Esophagus squamous epithelium (tissue), 5 donors: Measurements from ENCODE around the gene PHACTR3. TPM values are rescaled to one million over a fixed set of nuclear protein-coding genes. Genes with fewer than 3 reads are reported as not detected.
A peak's percentile ranks its signal among the peaks of the same experiment; 100 is the strongest.

ENCODE experiments used
- DNase-seq: peaks from one replicate; lab custom pipeline; 2025; lab: John Stamatoyannopoulos, UW
- H3K27ac ChIP-seq, 4 donors: fragments of 200-600 bp; sonication (generic); one replicate each; pipeline ENCODE4 v1.5.1; 2016 to 2019; ENCODE audit warnings: mild to moderate bottlenecking in 1 of 4
- H3K27me3 ChIP-seq, 4 donors: fragments of 200-600 bp; sonication (generic); 1 replicate in 3 of 4; 2 replicates in 1 of 4; pipeline versions ENCODE4 v1.5.1 to v1.6.0; 2017 to 2021; ENCODE audit warnings: antibody characterized with exemption in 1 of 4
- H3K36me3 ChIP-seq, 3 donors: fragments of 200-600 bp; sonication (generic); one replicate each; pipeline ENCODE4 v1.5.1; 2016 to 2019
- H3K4me1 ChIP-seq, 3 donors: fragments of 200-600 bp; sonication (generic); one replicate each; pipeline ENCODE4 v1.5.1; 2017 to 2019
- H3K4me3 ChIP-seq, 4 donors: fragments of 200-600 bp; sonication (generic); 1 replicate in 3 of 4; 2 replicates in 1 of 4; pipeline ENCODE4 v1.5.1; 2016 to 2019; ENCODE audit warnings: mild to moderate bottlenecking in 2 of 4, moderate library complexity in 1 of 4
- H3K9me3 ChIP-seq, 3 donors: fragments of 200-600 bp; sonication (generic); one replicate each; pipeline ENCODE4 v1.5.1; 2016 to 2019
- POLR2A ChIP-seq, 4 donors: fragments of 450-650 bp; IDR thresholded peaks; one replicate each; pipeline ENCODE4 v1.6.1; 2017; ENCODE audit warnings: antibody characterized with exemption in 4 of 4, mild to moderate bottlenecking in 4 of 4, moderate library complexity in 3 of 4
- WGBS, 2 donors: methylation state at CpG; one replicate each; pipeline ENCODE4 v1.1.5; 2018; 5-methylcytosine and 5-hydroxymethylcytosine counted together
- intact Hi-C: fragments of 100-400 bp; cut with DNase I; formaldehyde crosslinking; loops from one replicate; pipeline ENCODE4 v1.15.0; 2022
- total RNA-seq, 4 donors: library from RNA; depleted of rRNA; stranded (reverse); fragments of >200 nt; gene quantifications; one replicate each; pipeline ENCODE4 v1.1.0, GENCODE V29; 2016
- TF ChIP-seq, protein P1 (sequence below), 6 experiments: fragments of 450-650 bp in 4 of 6; fragments of 200-600 bp in 2 of 6; sonication (generic) in 2 of 6; IDR thresholded peaks; one replicate each; pipeline ENCODE4 v1.5.1; 2016 to 2019; ENCODE audit warnings: antibody characterized with exemption in 6 of 6, mild to moderate bottlenecking in 4 of 6, moderate library complexity in 4 of 6
- donor health status: DM: yes; HTN: yes; CAD: no.

Gene PHACTR3
- total RNA-seq, 4 donors from 2014 or later: 0.13 to 2.5 (median 0.32) TPM

DNA sequence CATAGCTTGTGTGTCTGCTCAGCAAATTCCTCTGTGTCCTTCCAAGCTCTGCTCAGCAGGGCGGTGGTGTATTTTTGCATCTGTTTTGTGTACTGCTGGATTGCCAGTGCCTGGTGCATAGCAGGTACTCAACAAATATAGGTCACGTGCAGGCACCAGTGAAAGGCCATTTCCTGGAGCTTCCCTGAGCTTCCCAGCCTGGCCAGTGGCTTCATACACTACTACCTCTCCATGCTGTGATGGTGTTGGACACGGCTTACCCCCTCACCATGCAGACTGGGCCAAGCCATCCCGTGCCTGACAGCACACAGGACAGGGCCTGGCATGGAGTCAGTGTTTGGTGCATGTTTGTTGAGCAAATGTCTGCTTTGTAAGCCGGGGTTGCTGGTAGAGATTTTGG, 7.7 kb upstream of the PHACTR3 start:
- Histone ChIP-seq H3K36me3 (no peaks in the 10 kb centered on the region), H3K9me3 (no peaks in the 10 kb centered on the region), H3K4me3 (no peak overlapping the region), H3K4me1 (no peaks in the 10 kb centered on the region), H3K27me3 (peaks cover 0 to 52% (median 0%) of the 10 kb centered on the region in 4 donors), H3K27ac (no peak overlapping the region)
- WGBS, 2 donors: 54 to 67% methylated on average over 4 to 5 of the region's 5 CpGs
- intact Hi-C loops: loop anchor here (5.0 kb wide), 1 partner anchor 156 kb away; no protein-coding TSS in a partner anchor
- no peak for TF ChIP-seq POLR2A (IDR thresholded peaks at IDR 0.05)
- TF ChIP-seq, protein P1, sequence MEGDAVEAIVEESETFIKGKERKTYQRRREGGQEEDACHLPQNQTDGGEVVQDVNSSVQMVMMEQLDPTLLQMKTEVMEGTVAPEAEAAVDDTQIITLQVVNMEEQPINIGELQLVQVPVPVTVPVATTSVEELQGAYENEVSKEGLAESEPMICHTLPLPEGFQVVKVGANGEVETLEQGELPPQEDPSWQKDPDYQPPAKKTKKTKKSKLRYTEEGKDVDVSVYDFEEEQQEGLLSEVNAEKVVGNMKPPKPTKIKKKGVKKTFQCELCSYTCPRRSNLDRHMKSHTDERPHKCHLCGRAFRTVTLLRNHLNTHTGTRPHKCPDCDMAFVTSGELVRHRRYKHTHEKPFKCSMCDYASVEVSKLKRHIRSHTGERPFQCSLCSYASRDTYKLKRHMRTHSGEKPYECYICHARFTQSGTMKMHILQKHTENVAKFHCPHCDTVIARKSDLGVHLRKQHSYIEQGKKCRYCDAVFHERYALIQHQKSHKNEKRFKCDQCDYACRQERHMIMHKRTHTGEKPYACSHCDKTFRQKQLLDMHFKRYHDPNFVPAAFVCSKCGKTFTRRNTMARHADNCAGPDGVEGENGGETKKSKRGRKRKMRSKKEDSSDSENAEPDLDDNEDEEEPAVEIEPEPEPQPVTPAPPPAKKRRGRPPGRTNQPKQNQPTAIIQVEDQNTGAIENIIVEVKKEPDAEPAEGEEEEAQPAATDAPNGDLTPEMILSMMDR (IDR thresholded peaks at IDR 0.05): no peak
- DNase-seq: no peak

GRCh38 chr20:59597240-59597639, 7.1 kb upstream of the PHACTR3 start:
- DNase-seq: no peak
- Histone ChIP-seq H3K9me3 (no peaks in the 10 kb centered on the region), H3K27ac (no peak overlapping the region), H3K36me3 (no peaks in the 10 kb centered on the region), H3K4me3 (no peak overlapping the region), H3K4me1 (no peaks in the 10 kb centered on the region), H3K27me3 (peaks cover 0 to 57% (median 0%) of the 10 kb centered on the region in 4 donors)
- WGBS, 2 donors: 13 to 64% methylated on average over 1 of the region's 1 CpG
- no peak for TF ChIP-seq POLR2A (IDR thresholded peaks at IDR 0.05)
- TF ChIP-seq, protein P1 (IDR thresholded peaks at IDR 0.05): no peak
- intact Hi-C loops: loop anchor here (5.0 kb wide), 1 partner anchor 155 kb away; no protein-coding TSS in a partner anchor

GRCh38 chr20:59598625-59599310, 5.6 kb upstream of the PHACTR3 start:
- H3K27me3 ChIP-seq: peaks cover 0 to 73% (median 4%) of the 10 kb centered on the region in 4 donors
- intact Hi-C loops: loop anchor here (5.0 kb wide), 1 partner anchor 154 kb away; no protein-coding TSS in a partner anchor
- DNase-seq: no peak

GRCh38 chr20:59599941-59600340, 4.4 kb upstream of the PHACTR3 start:
- peaks cover 1 to 84% (median 16%) of the 10 kb centered on the region in 4 donors for H3K27me3 ChIP-seq
- intact Hi-C loops: loop anchor here (5.0 kb wide), 1 partner anchor 152 kb away; no protein-coding TSS in a partner anchor
- no peaks in the 10 kb centered on the region for H3K9me3 ChIP-seq
- no peak overlapping the region for H3K4me3 ChIP-seq
- WGBS, 2 donors: 84% methylated on average over 3 of the region's 3 CpGs
- peaks cover 0 to 13% (median 3%) of the 10 kb centered on the region in 3 donors for H3K4me1 ChIP-seq
- no peaks in the 10 kb centered on the region for H3K36me3 ChIP-seq
- TF ChIP-seq, protein P1 (IDR thresholded peaks at IDR 0.05): no peak
- no peak for TF ChIP-seq POLR2A (IDR thresholded peaks at IDR 0.05)
- H3K27ac ChIP-seq: no peak overlapping the region
- DNase-seq: no peak

More at GRCh38 chr20:59598625-59599310, 5.6 kb upstream of the PHACTR3 start:
- Histone ChIP-seq H3K27ac (no peak overlapping the region), H3K9me3 (no peaks in the 10 kb centered on the region), H3K36me3 (no peaks in the 10 kb centered on the region), H3K4me3 (no peak overlapping the region), H3K4me1 (peaks cover 0 to under 1% (median 0%) of the 10 kb centered on the region in 3 donors)
- TF ChIP-seq POLR2A (IDR thresholded peaks at IDR 0.05): no peak
- TF ChIP-seq, protein P1 (IDR thresholded peaks at IDR 0.05): peak; percentile 38 to 63 (median 57)
- 7 to 19% methylated on average over 9 to 12 of the region's 13 CpGs for WGBS, 2 donors

- WGBS, 2 donors: 70 to 80% methylated on average over 2 to 3 of the region's 5 CpGs
- DNase-seq: no peak
- TF ChIP-seq, protein P1 (IDR thresholded peaks at IDR 0.05): no peak
- TF ChIP-seq POLR2A (IDR thresholded peaks at IDR 0.05): no peak
- Histone ChIP-seq H3K36me3 (no peaks in the 10 kb centered on the region), H3K4me1 (peaks cover 0 to 18% (median 4%) of the 10 kb centered on the region in 3 donors), H3K27me3 (peaks cover 6 to 90% (median 21%) of the 10 kb centered on the region in 4 donors), H3K4me3 (no peak overlapping the region), H3K9me3 (no peaks in the 10 kb centered on the region), H3K27ac (no peak overlapping the region)
- intact Hi-C loops: no loop called here
Measured at GRCh38 chr20:59600472-59600871, 3.9 kb upstream of the PHACTR3 start.
